Measurements from ENCODE around the gene ATP10D.

- TF ChIP-seq POLR2A (IDR thresholded peaks at IDR 0.05; ENCODE audit: low read length) (no peak), GATA1 (IDR thresholded peaks at IDR 0.05; ENCODE audit: low read depth, low read length) (no peak)
Observed at GRCh38 chr4:47478804-47479203, 6.3 kb upstream of the ATP10D start.

Measured in erythroblast (primary cell).